GM12878 (cell line): ENCODE results near the gene TGFBRAP1. TPM values are rescaled to one million over a fixed set of nuclear protein-coding genes. Genes with fewer than 3 reads are reported as not detected.
A peak's percentile ranks its signal among the peaks of the same experiment; 100 is the strongest.

Experiments used
- ATF7 ChIP-seq: fragments of 450-650 bp; IDR thresholded peaks from 2 replicates; pipeline ENCODE4 v1.6.1; 2016; ENCODE audit warnings: low read depth, mild to moderate bottlenecking
- CEBPB ChIP-seq, 2 experiments: fragments of 150-350 bp in 1 of 2; IDR thresholded peaks; 2 replicates each; pipeline ENCODE4 v1.6.1; 2012 to 2014; ENCODE audit warnings: low read depth in 2 of 2, low read length in 2 of 2, borderline replicate concordance in 1 of 2, inconsistent platforms in 1 of 2
- CREB1 ChIP-seq: IDR thresholded peaks from 2 replicates; pipeline ENCODE4 v1.6.1; 2012; ENCODE audit warnings: low read depth, mild to moderate bottlenecking, inconsistent platforms
- GABPA ChIP-seq: IDR thresholded peaks from 2 replicates; pipeline ENCODE4 v1.6.1; 2014; ENCODE audit warnings: antibody characterized with exemption, low read depth, mild to moderate bottlenecking, inconsistent platforms
- HCFC1 ChIP-seq: fragments of 150-350 bp; IDR thresholded peaks from 2 replicates; pipeline ENCODE4 v1.6.1; 2014; ENCODE audit warnings: low read length
- JUNB ChIP-seq: IDR thresholded peaks from 2 replicates; pipeline ENCODE4 v1.6.1; 2016; ENCODE audit warnings: antibody characterized with exemption, mild to moderate bottlenecking
- JUND ChIP-seq: IDR thresholded peaks from 2 replicates; pipeline ENCODE4 v1.6.1; 2012; ENCODE audit warnings: low read depth, mild to moderate bottlenecking, low read length, improper control_type of control experiment, moderate library complexity
- MEF2B ChIP-seq: fragments of 450-650 bp; IDR thresholded peaks from 2 replicates; pipeline ENCODE4 v1.6.1; 2018; ENCODE audit warnings: mild to moderate bottlenecking, moderate library complexity; ENCODE audit not compliant: partially characterized antibody, poor library complexity, severe bottlenecking
- MTA2 ChIP-seq: fragments of 450-650 bp; IDR thresholded peaks from 2 replicates; pipeline ENCODE4 v1.6.1; 2016; ENCODE audit warnings: low read depth, mild to moderate bottlenecking, moderate library complexity
- NR2C1 ChIP-seq: fragments of 450-650 bp; IDR thresholded peaks from 2 replicates; pipeline ENCODE4 v1.6.1; 2017; ENCODE audit warnings: antibody characterized with exemption, mild to moderate bottlenecking, moderate library complexity
- NR2C2 ChIP-seq: IDR thresholded peaks from 2 replicates; pipeline ENCODE4 v1.6.1; 2011; ENCODE audit warnings: borderline replicate concordance, low read depth; ENCODE audit not compliant: control insufficient read depth, insufficient read length
- SMARCA5 ChIP-seq: fragments of 450-650 bp; IDR thresholded peaks from 2 replicates; pipeline ENCODE4 v1.6.1; 2017; ENCODE audit warnings: mild to moderate bottlenecking
- SP1 ChIP-seq: IDR thresholded peaks from one replicate; pipeline ENCODE4 v1.6.1; 2011; ENCODE audit warnings: low read depth, low read length
- SREBF2 ChIP-seq: IDR thresholded peaks from 2 replicates; pipeline ENCODE4 v1.6.1; 2012; ENCODE audit warnings: mild to moderate bottlenecking, low read length
- SRF ChIP-seq, 2 experiments: IDR thresholded peaks; 2 replicates each; pipeline ENCODE4 v1.6.1; 2011; ENCODE audit warnings: low read depth in 2 of 2, low read length in 2 of 2, mild to moderate bottlenecking in 1 of 2, moderate library complexity in 1 of 2
- YBX1 ChIP-seq: fragments of 450-650 bp; IDR thresholded peaks from 2 replicates; pipeline ENCODE4 v1.6.1; 2016; ENCODE audit warnings: antibody characterized with exemption
- polyA plus RNA-seq, 11 experiments: library from polyadenylated mRNA; depleted of rRNA in 4 of 11; unstranded in 6 of 11; stranded (reverse) in 5 of 11; fragments of >200 nt; fragmentation: Nextera tagmentation in 4 of 11; fragmentation: Illumina TruSeq in 1 of 11; extraction: Ambion mirVana in 4 of 11; extraction: Trizol in 1 of 11; gene quantifications; 1 replicate in 1 of 11; 2 replicates in 10 of 11; pipeline versions ENCODE4 v1.2.1 to v1.2.3, GENCODE V29; 2011 to 2016; ENCODE audit warnings: inconsistent platforms in 2 of 11, missing spikeins in 2 of 11, low read depth in 1 of 11
- total RNA-seq, 4 experiments: library from RNA; depleted of rRNA in 3 of 4; stranded (reverse); fragments of >200 nt in 3 of 4; fragmentation: Illumina TruSeq in 1 of 4; extraction: Trizol in 1 of 4; gene quantifications; 2 replicates each; pipeline versions ENCODE4 v1.2.1 to v1.2.3, GENCODE V29; 2013 to 2021
- TF ChIP-seq, protein P1 (sequence below): IDR thresholded peaks from 2 replicates; pipeline ENCODE4 v1.6.1; 2012; ENCODE audit warnings: low read depth, low read length, improper control_type of control experiment
- TF ChIP-seq, protein P2 (sequence below): fragments of 450-650 bp; IDR thresholded peaks from 2 replicates; pipeline ENCODE4 v1.6.1; 2017; ENCODE audit warnings: low read depth, mild to moderate bottlenecking, moderate library complexity
- TF ChIP-seq, protein P3 (sequence below): IDR thresholded peaks from 2 replicates; pipeline ENCODE4 v1.6.1; 2011; ENCODE audit warnings: low read depth, low read length, improper control_type of control experiment, borderline replicate concordance
- TF ChIP-seq, protein P4 (sequence below): fragments of 450-650 bp; IDR thresholded peaks from 2 replicates; pipeline ENCODE4 v1.6.1; 2016; ENCODE audit warnings: mild to moderate bottlenecking
- TF ChIP-seq, protein P5 (sequence below): fragments of 150-350 bp; IDR thresholded peaks from 2 replicates; pipeline ENCODE4 v1.6.1; 2016; ENCODE audit warnings: low read depth, low read length

TGFBRAP1 gene
- total and polyA plus RNA-seq, 10 of the 15 experiments (the other 5 are each of a cell fraction or from before 2014, with no cell fraction given): 7.9 to 37.4 (median 23.7) TPM

DNA sequence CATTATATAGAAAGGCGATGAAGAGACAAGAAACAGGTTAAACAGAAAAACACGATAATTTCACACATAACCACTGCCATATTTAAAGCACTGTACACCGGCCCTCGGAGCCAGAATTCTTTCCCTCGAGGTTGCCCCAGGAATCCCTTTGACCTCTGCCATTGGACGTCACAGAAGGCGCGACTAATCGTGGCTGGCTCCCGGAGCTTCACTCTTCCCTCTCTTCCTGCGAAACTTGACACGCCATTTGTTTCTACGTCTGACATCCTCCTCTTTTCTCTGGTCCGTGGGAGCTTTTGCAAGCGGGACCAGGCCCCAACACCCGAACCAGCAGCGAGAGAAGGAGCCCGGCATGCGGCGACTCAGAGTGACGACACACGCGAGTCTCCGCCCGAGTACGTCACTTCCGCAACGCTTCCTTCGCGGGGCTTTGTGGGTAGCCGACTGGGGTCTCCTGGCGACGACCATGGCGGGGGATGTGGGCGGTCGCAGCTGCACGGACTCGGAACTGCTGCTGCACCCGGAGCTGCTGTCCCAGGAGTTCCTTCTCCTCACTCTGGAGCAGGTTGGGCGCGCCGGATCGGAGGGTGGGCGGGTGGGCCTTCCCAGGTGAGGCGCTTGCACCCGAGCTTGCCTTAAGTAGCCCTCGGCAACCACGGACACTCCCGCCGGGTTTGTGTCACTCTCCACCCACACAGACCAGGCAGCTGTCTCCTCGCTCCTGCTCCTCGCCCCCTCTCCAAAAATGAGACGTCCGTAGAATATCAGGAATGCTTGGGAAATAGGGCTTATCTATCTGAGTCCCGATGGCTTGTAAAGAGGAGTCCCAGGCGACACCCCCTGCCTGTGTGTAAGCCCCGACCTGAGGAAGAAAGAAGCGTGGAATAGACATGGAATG, 7.8 kb upstream of the TGFBRAP1 start, which contains the start of gene C2orf49 (continued):
- TF ChIP-seq NR2C2: peak; percentile 85
- TF ChIP-seq ATF7: peak; percentile 87
- no peak for TF ChIP-seq SREBF2
- TF ChIP-seq YBX1: no peak
- TF ChIP-seq, protein P1, sequence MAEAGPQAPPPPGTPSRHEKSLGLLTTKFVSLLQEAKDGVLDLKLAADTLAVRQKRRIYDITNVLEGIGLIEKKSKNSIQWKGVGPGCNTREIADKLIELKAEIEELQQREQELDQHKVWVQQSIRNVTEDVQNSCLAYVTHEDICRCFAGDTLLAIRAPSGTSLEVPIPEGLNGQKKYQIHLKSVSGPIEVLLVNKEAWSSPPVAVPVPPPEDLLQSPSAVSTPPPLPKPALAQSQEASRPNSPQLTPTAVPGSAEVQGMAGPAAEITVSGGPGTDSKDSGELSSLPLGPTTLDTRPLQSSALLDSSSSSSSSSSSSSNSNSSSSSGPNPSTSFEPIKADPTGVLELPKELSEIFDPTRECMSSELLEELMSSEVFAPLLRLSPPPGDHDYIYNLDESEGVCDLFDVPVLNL: no peak
- no peak for TF ChIP-seq SMARCA5
- TF ChIP-seq HCFC1: peak; percentile 77
- TF ChIP-seq JUND: no peak
- peak; percentile 96 for TF ChIP-seq MTA2
- peak in 1 of 2 experiments; percentile 47; a peak in 3 of 4 replicates for TF ChIP-seq SRF (IDR thresholded peaks at IDR 0.05; ENCODE audit: low read depth in 2 of 2, low read length in 2 of 2)
- peak; percentile 99 for TF ChIP-seq CREB1
- TF ChIP-seq GABPA: peak; percentile 89
- TF ChIP-seq CEBPB (IDR thresholded peaks at IDR 0.05; ENCODE audit: borderline replicate concordance in 1 of 2, low read depth in 2 of 2, low read length in 2 of 2): no peak
- TF ChIP-seq JUNB: no peak
- TF ChIP-seq, protein P2, sequence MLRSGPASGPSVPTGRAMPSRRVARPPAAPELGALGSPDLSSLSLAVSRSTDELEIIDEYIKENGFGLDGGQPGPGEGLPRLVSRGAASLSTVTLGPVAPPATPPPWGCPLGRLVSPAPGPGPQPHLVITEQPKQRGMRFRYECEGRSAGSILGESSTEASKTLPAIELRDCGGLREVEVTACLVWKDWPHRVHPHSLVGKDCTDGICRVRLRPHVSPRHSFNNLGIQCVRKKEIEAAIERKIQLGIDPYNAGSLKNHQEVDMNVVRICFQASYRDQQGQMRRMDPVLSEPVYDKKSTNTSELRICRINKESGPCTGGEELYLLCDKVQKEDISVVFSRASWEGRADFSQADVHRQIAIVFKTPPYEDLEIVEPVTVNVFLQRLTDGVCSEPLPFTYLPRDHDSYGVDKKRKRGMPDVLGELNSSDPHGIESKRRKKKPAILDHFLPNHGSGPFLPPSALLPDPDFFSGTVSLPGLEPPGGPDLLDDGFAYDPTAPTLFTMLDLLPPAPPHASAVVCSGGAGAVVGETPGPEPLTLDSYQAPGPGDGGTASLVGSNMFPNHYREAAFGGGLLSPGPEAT: peak; percentile 98
- peak; percentile 45 for TF ChIP-seq SP1
- peak; percentile 99 for TF ChIP-seq NR2C1
- TF ChIP-seq, protein P3, sequence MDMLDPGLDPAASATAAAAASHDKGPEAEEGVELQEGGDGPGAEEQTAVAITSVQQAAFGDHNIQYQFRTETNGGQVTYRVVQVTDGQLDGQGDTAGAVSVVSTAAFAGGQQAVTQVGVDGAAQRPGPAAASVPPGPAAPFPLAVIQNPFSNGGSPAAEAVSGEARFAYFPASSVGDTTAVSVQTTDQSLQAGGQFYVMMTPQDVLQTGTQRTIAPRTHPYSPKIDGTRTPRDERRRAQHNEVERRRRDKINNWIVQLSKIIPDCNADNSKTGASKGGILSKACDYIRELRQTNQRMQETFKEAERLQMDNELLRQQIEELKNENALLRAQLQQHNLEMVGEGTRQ: no peak
- TF ChIP-seq, protein P4, sequence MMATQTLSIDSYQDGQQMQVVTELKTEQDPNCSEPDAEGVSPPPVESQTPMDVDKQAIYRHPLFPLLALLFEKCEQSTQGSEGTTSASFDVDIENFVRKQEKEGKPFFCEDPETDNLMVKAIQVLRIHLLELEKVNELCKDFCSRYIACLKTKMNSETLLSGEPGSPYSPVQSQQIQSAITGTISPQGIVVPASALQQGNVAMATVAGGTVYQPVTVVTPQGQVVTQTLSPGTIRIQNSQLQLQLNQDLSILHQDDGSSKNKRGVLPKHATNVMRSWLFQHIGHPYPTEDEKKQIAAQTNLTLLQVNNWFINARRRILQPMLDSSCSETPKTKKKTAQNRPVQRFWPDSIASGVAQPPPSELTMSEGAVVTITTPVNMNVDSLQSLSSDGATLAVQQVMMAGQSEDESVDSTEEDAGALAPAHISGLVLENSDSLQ: peak; percentile 76
- peak; percentile 28 for TF ChIP-seq MEF2B
- TF ChIP-seq, protein P5, sequence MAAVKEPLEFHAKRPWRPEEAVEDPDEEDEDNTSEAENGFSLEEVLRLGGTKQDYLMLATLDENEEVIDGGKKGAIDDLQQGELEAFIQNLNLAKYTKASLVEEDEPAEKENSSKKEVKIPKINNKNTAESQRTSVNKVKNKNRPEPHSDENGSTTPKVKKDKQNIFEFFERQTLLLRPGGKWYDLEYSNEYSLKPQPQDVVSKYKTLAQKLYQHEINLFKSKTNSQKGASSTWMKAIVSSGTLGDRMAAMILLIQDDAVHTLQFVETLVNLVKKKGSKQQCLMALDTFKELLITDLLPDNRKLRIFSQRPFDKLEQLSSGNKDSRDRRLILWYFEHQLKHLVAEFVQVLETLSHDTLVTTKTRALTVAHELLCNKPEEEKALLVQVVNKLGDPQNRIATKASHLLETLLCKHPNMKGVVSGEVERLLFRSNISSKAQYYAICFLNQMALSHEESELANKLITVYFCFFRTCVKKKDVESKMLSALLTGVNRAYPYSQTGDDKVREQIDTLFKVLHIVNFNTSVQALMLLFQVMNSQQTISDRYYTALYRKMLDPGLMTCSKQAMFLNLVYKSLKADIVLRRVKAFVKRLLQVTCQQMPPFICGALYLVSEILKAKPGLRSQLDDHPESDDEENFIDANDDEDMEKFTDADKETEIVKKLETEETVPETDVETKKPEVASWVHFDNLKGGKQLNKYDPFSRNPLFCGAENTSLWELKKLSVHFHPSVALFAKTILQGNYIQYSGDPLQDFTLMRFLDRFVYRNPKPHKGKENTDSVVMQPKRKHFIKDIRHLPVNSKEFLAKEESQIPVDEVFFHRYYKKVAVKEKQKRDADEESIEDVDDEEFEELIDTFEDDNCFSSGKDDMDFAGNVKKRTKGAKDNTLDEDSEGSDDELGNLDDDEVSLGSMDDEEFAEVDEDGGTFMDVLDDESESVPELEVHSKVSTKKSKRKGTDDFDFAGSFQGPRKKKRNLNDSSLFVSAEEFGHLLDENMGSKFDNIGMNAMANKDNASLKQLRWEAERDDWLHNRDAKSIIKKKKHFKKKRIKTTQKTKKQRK: no peak
